HepG2 (cell line): ENCODE results near the gene DND1. TPM values are rescaled to one million over a fixed set of nuclear protein-coding genes. Genes with fewer than 3 reads are reported as not detected.

Experiments
- MTA1 ChIP-seq: sonication (generic); formaldehyde crosslinking; IDR thresholded peaks from 2 replicates; pipeline ENCODE4 v1.4.0; 2020; ENCODE audit warnings: missing genetic modification reagents, mild to moderate bottlenecking, borderline replicate concordance
- REST ChIP-seq, 2 experiments: IDR thresholded peaks; 2 replicates each; pipeline ENCODE4 v1.6.1; 2011 to 2012; ENCODE audit warnings: low read length in 2 of 2, borderline replicate concordance in 1 of 2, low read depth in 1 of 2, mild to moderate bottlenecking in 1 of 2, moderate library complexity in 1 of 2
- SIN3B ChIP-seq: fragments of 150-350 bp; IDR thresholded peaks from 2 replicates; pipeline ENCODE4 v1.6.1; 2014; ENCODE audit warnings: low read length
- STAT6 ChIP-seq: sonication (generic); formaldehyde crosslinking; IDR thresholded peaks from 2 replicates; pipeline ENCODE4 v1.4.0; 2020; ENCODE audit warnings: missing genetic modification reagents, mild to moderate bottlenecking, borderline replicate concordance
- ZBTB1 ChIP-seq: sonication (generic); formaldehyde crosslinking; IDR thresholded peaks from 2 replicates; pipeline ENCODE4 v1.4.0; 2020; ENCODE audit warnings: missing genetic modification reagents, borderline replicate concordance
- ZNF232 ChIP-seq: sonication (generic); formaldehyde crosslinking; IDR thresholded peaks from 2 replicates; pipeline ENCODE4 v1.4.0; 2020; ENCODE audit warnings: missing genetic modification reagents, borderline replicate concordance
- ZNF256 ChIP-seq: sonication (generic); formaldehyde crosslinking; conservative IDR thresholded peaks from 2 replicates; pipeline ENCODE4 v1.4.0; 2020; ENCODE audit warnings: missing genetic modification reagents
- ZNF766 ChIP-seq: sonication (generic); formaldehyde crosslinking; IDR thresholded peaks from 2 replicates; pipeline ENCODE4 v1.5.0; 2020; ENCODE audit warnings: missing genetic modification reagents, borderline replicate concordance
- ZNF776 ChIP-seq: sonication (generic); formaldehyde crosslinking; IDR thresholded peaks from 2 replicates; pipeline ENCODE4 v1.4.0; 2020; ENCODE audit warnings: mild to moderate bottlenecking, missing genetic modification reagents
- polyA plus RNA-seq, 8 experiments: library from polyadenylated mRNA; depleted of rRNA in 3 of 8; stranded (reverse) in 7 of 8; unstranded in 1 of 8; fragments of >200 nt; fragmentation: Illumina TruSeq in 4 of 8; extraction: Trizol in 4 of 8; gene quantifications; 2 replicates each; pipeline versions ENCODE4 v1.2.1 to v1.2.3, GENCODE V29; 2011 to 2016; ENCODE audit warnings: low read depth in 4 of 8, missing spikeins in 1 of 8, mixed read lengths in 1 of 8; ENCODE audit not compliant: insufficient read depth in 1 of 8
- total RNA-seq, 5 experiments: library from RNA; depleted of rRNA; stranded (reverse); fragments of >200 nt; fragmentation: Illumina TruSeq; extraction: Trizol; gene quantifications; 2 replicates each; pipeline ENCODE4 v1.2.3, GENCODE V29; 2016; ENCODE audit warnings: low read depth in 1 of 5
- TF ChIP-seq, protein P1 (sequence below): sonication (generic); formaldehyde crosslinking; IDR thresholded peaks from 2 replicates; pipeline ENCODE4 v1.8.1; 2022; ENCODE audit warnings: mild to moderate bottlenecking, missing genetic modification reagents
- TF ChIP-seq, protein P2 (sequence below): sonication (generic); formaldehyde crosslinking; IDR thresholded peaks from 2 replicates; pipeline ENCODE4 v1.4.0; 2020; ENCODE audit warnings: missing genetic modification reagents
- TF ChIP-seq, protein P3 (sequence below): sonication (generic); formaldehyde crosslinking; IDR thresholded peaks from 2 replicates; pipeline ENCODE4 v1.4.0; 2020; ENCODE audit warnings: low read depth, mild to moderate bottlenecking, missing genetic modification reagents

DND1 gene
- total and polyA plus RNA-seq, 2 of the 13 experiments (the other 11 are each of a cell fraction or from before 2014, with no cell fraction given): 0.48 to 0.55 TPM

- TF ChIP-seq STAT6 (CRISPR knock-in tag) (no peak), ZNF766 (CRISPR knock-in tag) (no peak), ZNF232 (CRISPR knock-in tag) (no peak), MTA1 (CRISPR knock-in tag) (no peak), SIN3B (0 out of 2 replicates have a peak, but pooled peaks have one; percentile 28), ZNF776 (no peak), REST (IDR thresholded peaks at IDR 0.05; ENCODE audit: borderline replicate concordance in 1 of 2, low read depth in 1 of 2, low read length in 2 of 2) (no peak), ZNF256 (no peak), ZBTB1 (CRISPR knock-in tag) (no peak)
- TF ChIP-seq, protein P1, sequence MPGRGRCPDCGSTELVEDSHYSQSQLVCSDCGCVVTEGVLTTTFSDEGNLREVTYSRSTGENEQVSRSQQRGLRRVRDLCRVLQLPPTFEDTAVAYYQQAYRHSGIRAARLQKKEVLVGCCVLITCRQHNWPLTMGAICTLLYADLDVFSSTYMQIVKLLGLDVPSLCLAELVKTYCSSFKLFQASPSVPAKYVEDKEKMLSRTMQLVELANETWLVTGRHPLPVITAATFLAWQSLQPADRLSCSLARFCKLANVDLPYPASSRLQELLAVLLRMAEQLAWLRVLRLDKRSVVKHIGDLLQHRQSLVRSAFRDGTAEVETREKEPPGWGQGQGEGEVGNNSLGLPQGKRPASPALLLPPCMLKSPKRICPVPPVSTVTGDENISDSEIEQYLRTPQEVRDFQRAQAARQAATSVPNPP (CRISPR knock-in tag): no peak
- TF ChIP-seq, protein P2, sequence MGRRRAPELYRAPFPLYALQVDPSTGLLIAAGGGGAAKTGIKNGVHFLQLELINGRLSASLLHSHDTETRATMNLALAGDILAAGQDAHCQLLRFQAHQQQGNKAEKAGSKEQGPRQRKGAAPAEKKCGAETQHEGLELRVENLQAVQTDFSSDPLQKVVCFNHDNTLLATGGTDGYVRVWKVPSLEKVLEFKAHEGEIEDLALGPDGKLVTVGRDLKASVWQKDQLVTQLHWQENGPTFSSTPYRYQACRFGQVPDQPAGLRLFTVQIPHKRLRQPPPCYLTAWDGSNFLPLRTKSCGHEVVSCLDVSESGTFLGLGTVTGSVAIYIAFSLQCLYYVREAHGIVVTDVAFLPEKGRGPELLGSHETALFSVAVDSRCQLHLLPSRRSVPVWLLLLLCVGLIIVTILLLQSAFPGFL: no peak
- TF ChIP-seq, protein P3, sequence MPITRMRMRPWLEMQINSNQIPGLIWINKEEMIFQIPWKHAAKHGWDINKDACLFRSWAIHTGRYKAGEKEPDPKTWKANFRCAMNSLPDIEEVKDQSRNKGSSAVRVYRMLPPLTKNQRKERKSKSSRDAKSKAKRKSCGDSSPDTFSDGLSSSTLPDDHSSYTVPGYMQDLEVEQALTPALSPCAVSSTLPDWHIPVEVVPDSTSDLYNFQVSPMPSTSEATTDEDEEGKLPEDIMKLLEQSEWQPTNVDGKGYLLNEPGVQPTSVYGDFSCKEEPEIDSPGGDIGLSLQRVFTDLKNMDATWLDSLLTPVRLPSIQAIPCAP (CRISPR knock-in tag): no peak
Measured at GRCh38 chr5:140633501-140633900, 39.9 kb downstream of the DND1 start (continued).
